C1 segment of cervical spinal cord (tissue), 14 donors: ENCODE results near the gene KDM1A.

Source experiments
- DNase-seq, 14 donors: peaks; one replicate each; lab custom pipeline; 2025; lab: John Stamatoyannopoulos, UW

KDM1A gene

GRCh38 chr1:23110391-23110790 lies 91.1 kb downstream of the KDM1A start:
- no peak for DNase-seq

GRCh38 chr1:23111600-23112535 lies 92.6 kb downstream of the KDM1A start:
- DNase-seq = no peak

- DNase-seq = no peak
Measured at GRCh38 chr1:23114424-23115079, 95.3 kb downstream of the KDM1A start.

DNA sequence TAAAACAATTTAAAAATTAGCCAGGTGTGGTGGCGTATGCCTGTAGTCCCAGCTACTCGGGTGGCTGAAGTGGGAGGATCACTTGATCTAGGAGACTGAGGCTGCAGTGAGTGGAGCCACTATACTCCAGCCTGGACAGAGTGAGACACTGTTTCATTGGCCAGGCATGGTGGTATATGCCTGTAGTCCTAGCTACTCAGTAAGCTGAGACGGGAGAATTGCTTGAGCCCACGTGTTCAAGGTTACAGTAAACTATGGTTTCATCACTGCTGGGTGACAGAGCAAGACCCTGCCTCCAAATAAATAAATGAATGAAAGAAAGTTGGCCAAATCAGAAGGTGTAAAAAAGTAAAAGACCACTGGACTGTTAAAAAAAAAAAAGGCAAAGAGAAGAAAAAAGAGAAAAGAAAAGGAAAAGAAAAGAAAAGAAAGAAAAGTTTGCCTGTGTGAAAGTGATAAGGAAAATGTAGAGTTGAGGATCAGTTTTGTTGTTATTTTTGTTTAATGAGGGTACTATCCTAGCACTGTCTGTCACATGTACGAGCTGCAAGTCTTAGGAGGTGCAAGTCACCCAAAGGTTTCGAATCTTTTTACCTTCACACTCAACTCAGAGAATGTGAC lies 97.1 kb downstream of the KDM1A start:
- no peak for DNase-seq

DNA sequence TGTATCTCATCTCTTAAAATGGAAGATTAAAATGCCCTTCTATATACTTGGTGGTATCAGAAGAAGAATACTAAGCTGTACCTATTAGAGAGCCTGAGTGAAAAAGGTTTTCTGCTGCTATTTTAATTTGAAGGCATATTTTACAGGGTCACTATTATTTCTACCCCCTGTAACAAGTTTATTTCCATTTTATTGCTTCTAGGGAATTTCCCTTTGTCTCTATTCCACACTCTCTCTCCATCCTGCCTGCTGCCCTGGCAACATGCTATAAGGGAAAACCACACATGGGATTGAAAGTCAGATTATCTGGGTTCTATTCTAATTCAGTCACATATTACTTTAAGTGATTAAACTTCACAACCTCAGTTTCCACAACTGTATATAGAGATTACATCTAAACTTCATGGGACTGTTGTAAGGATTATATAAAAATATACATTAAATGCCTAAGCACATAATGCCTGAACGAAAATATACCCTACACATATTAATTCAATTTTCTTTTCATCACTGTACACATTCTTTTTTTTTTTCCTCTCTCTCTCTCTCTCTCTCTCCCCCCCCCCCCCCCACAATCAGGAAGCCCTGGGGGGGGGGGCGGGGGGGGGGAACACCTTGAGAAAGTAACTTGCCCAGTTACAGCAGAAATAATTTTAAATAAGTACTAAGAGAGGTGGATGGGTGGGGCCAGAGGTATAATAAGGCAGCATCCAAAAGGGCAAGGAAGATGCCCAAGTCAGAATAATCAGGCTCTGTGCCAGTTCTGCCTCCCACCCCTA lies 97.8 kb downstream of the KDM1A start:
- no peak for DNase-seq

DNA sequence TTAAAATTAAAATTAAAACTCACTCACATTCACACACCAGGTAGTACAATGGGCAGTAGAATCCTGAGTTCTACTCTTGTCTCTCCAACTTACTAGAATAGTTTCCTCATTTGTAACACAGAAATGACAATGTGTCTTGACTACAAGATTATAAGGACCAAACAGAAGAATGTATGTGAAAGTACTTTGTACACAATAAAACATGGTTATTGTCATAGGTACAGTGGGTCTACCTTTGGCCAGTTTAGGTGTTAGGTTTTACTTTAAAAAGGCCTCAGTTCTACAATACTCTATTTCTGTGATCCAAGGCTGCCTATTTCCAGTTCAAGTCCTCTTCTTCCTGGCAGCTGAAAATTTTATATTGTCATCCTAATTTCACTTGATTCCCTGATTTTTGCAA lies 99.1 kb downstream of the KDM1A start:
- DNase-seq = no peak

DNA sequence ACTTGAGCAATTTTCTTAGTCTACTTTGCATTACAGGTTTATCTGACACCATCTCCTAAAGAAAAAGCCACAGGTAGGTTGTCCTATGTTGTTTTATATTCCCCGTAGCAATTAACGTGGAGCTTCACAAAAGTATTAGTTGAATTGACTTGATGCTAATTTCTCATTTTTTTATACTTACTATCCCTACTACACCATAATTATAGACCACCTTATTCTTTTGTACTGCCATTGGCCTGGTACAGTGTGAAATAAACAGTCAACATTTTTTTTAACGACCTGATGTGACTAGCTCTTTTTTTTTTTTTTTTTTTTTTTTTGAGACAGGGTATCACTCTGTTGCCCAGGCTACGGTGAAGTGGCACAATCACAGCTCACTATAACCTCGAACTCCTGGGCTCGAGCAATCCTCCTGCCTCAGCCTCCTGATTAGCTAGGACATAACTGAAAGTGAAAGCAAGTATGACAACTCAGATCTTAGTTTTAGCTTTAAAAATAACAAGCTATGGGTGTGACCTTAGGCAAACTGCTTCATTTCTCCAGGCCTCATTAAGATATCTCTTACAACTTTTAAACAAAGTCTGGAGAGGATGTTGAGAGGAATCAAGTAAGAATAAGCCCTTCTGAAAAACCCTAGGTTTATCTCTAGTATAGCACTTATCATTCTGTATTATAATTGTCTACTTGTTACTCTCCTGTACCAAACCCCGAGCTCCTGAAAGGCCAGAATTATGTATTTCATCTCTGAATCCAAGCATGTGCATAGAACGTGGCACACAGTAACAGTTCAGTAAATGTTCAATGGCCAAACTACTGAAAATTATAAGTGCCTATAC lies 99.9 kb downstream of the KDM1A start:
- no peak for DNase-seq

GRCh38 chr1:23120383-23120782 lies 101.1 kb downstream of the KDM1A start:
- no peak for DNase-seq

DNA sequence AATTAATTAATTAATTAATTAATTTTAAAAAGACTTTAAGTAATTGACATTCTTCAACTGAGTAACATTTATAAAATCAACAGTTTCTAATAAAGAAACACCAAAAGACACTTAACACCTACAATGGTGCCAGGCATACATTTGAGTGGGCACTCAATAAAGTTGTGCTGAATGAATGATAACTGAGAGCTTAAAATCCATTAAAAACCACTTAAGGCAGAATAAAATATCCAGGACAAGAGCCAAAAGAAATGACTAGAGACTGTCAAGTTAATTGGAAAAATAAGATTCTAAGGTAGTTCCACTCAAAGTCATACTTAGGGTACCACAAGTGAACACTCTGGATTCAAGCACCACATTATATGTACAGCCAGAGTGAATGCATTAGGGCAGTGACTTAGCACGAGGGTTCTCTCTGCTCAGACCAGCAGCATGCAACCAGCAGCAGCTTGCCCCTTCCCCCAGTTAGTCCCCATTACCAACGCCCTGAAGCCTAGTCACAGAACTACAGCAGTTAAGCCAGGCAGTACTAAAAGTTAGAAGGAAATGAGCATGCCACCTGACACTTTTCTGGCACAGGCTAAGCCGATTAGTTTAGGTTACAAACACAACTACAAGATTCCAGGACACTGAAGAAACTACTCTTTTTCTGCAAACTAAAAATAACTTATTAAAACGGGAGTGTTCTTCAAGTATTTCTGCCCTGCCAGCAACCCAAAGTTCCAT lies 102.9 kb downstream of the KDM1A start:
- no peak for DNase-seq

DNA sequence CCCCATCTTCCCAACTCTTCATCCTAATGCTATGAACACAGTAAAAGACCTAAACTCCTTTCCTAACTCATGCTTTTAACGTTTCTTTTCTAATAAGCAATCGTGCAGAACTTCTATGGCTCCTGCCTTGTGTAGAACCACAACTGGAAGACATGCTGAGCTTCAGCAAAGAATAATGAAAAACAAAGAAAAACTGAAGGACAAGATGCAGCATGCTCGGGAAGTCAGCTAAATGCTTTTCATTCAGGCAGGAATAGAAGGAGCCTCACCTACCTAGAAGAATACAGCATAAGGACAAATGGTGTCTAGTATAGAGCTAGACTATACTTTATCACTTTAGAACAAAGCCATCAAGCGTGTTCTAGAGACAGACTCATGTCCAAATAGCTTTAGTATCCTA lies 103.5 kb downstream of the KDM1A start:
- DNase-seq = no peak

- no peak for DNase-seq
Measured at GRCh38 chr1:23123528-23123927, 104.3 kb downstream of the KDM1A start.

GRCh38 chr1:23124259-23125026 lies 105.2 kb downstream of the KDM1A start:
- DNase-seq = no peak

- DNase-seq = no peak
Measured at GRCh38 chr1:23125489-23125888, 106.2 kb downstream of the KDM1A start.

- no peak for DNase-seq
Measured at GRCh38 chr1:23126200-23126599, 106.9 kb downstream of the KDM1A start.

DNA sequence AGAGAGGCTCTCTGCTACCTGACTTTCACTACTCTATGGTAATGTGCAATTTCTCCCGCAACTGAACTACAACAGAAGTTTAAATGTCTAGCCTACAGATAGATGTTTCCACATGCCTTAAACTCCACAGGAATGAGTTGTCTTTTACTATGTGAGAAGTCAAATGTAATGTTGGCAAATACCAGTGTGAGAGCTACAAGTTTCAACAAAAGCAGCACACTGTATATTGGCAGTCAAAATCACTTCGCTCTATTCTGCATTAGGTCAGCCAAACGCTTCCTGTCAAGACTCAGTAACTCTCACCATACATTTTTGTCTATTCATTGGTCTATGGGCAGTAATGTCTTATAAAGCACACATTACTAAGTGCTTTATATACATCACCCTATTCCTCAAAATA lies 107.5 kb downstream of the KDM1A start:
- no peak for DNase-seq

GRCh38 chr1:23129846-23130245 lies 110.6 kb downstream of the KDM1A start:
- DNase-seq = no peak

GRCh38 chr1:23132033-23132432 lies 112.8 kb downstream of the KDM1A start:
- DNase-seq = no peak
